NT2/D1 (cell line): ENCODE measurements around the gene COX6A2.

Source experiments
- DNase-seq: peaks from one replicate; pipeline ENCODE4 v3.0.0-alpha.2; 2011; ENCODE audit warnings: low read depth, low spot score
- H3K27me3 ChIP-seq: 2 replicates; pipeline ENCODE4 v1.6.0; 2011; ENCODE audit warnings: mild to moderate bottlenecking; ENCODE audit not compliant: insufficient read length, insufficient read depth
- H3K36me3 ChIP-seq: 2 replicates; pipeline ENCODE4 v1.6.1; 2011; ENCODE audit warnings: mild to moderate bottlenecking, low read length, mixed read lengths; ENCODE audit not compliant: insufficient read depth, insufficient read length
- H3K4me1 ChIP-seq: 2 replicates; pipeline ENCODE4 v1.5.1; 2011; ENCODE audit not compliant: insufficient read depth, insufficient read length
- H3K4me3 ChIP-seq: 2 replicates; pipeline ENCODE4 v1.5.1; 2011; ENCODE audit warnings: low read depth; ENCODE audit not compliant: insufficient read length
- H3K9ac ChIP-seq: 2 replicates; pipeline ENCODE4 v1.6.0; 2011; ENCODE audit warnings: low read depth; ENCODE audit not compliant: insufficient read length
- H3K9me3 ChIP-seq: 2 replicates; pipeline ENCODE4 v1.5.1; 2011; ENCODE audit warnings: mild to moderate bottlenecking, low read length; ENCODE audit not compliant: insufficient read depth
- SUZ12 ChIP-seq: IDR thresholded peaks from 2 replicates; pipeline ENCODE4 v1.6.1; 2011; ENCODE audit not compliant: insufficient read length, insufficient read depth; ENCODE audit errors: extremely low read depth
- YY1 ChIP-seq: IDR thresholded peaks from 2 replicates; pipeline ENCODE4 v1.6.1; 2011; ENCODE audit not compliant: insufficient read length, insufficient read depth
- ZNF274 ChIP-seq: IDR thresholded peaks from 2 replicates; pipeline ENCODE4 v1.6.1; 2011; ENCODE audit warnings: mild to moderate bottlenecking, low read depth, low read length

COX6A2 gene

DNA sequence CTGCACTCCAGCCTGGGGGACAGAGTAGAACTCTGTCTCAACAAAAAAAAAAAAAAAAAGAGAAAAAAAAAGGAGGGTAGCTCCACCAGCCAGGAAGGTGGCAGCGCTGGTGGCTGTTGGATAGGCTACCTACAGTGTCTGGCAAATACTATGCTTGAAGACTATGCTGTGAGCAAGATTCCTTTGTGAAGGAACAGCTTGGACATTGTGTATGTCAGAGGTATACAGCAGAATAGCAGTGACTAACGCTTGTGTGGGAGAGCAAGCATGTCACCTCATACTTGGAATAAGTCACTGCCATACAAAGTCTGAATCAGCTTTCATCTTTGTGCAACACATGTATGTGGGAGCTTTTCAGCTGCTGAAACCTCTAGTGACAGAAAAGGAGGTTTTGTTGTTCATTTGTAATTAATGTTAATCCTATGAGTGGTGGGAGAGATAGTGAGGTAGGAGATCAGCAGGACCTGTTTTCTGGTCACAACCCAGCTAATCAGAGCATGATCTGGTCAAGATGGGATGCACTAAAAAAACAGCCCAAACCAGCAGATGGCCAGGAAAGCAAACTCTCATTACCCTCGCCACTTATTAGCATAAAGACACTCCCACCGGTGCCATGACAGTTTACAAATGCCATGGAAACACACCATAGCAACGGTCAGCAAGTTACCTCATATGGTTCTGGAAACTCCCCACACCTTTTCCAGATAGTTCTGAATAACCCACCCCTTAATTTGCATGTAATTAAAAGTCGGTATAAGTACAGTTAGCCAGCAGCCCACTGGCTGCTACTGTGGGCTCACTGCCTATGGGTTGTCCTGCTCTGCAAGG lies 41.8 kb downstream of the COX6A2 start:
- TF ChIP-seq YY1 (no peak), SUZ12 (no peak), ZNF274 (no peak)
- peak; percentile 9 for DNase-seq
- peaks cover 4% of the 10 kb centered on the region; the same call in 1 of the 2 replicates for H3K9me3 ChIP-seq
- no peaks in the 10 kb centered on the region for H3K36me3 ChIP-seq
- peaks cover 6% of the 10 kb centered on the region for H3K4me1 ChIP-seq
- H3K9ac ChIP-seq, result no peak overlapping the region
- no peak overlapping the region for H3K4me3 ChIP-seq
- H3K27me3 ChIP-seq, result no peaks in the 10 kb centered on the region

DNA sequence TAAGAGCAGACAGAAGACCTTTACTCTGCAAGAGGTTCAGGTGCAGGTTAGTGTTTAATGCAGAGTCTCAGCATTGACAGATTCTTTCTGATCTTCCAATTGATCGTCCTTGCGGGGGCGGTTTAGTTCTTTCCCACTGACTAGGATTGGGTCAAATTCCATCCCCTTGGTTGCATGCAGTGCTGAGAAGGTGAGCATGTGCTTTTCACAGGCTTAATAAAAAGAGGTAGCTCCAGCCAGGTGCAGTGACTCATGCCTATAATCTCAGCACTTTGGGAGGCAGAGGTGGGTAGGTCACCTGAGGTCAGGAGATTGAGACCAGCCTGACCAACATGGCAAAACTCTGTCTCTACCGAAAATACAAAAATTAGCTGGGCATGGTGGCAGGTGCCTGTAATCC lies 42.5 kb downstream of the COX6A2 start:
- Histone ChIP-seq H3K9ac (no peak overlapping the region), H3K4me1 (peaks cover 6% of the 10 kb centered on the region), H3K36me3 (no peaks in the 10 kb centered on the region), H3K4me3 (no peak overlapping the region), H3K27me3 (no peaks in the 10 kb centered on the region), H3K9me3 (peaks cover 4% of the 10 kb centered on the region; the same call in 1 of the 2 replicates)
- TF ChIP-seq ZNF274, result no peak
- TF ChIP-seq SUZ12, result no peak
- no peak for TF ChIP-seq YY1
- no peak for DNase-seq

DNA sequence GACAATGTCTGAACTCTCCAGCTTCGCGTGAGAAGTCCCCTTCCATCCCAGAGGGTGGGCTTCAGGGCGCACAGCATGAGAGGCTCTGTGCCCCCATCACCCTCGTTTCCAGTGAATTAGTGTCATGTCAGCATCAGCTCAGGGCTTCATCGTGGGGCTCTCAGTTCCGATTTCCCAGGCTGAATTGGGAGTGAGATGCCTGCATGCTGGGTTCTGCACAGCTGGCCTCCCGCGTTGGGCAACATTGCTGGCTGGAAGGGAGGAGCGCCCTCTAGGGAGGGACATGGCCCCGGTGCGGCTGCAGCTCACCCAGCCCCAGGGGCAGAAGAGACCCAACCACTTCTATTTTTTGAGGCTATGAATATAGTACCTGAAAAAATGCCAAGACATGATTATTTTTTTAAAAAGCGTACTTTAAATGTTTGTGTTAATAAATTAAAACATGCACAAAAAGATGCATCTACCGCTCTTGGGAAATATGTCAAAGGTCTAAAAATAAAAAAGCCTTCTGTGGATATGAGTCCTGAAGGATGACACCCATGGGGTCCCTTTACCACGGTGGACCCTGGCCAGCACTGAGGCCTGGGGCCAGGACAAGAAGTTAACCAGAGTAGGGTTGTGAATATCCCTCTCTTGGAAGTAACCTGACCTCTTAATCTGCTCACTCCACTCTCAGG lies 45.5 kb downstream of the COX6A2 start:
- no peak overlapping the region for H3K4me3 ChIP-seq
- no peaks in the 10 kb centered on the region for H3K36me3 ChIP-seq
- TF ChIP-seq ZNF274 (no peak), SUZ12 (no peak), YY1 (no peak)
- peaks cover 4% of the 10 kb centered on the region; the same call in 1 of the 2 replicates for H3K9me3 ChIP-seq
- peak; percentile 68 for DNase-seq
- peaks cover 6% of the 10 kb centered on the region for H3K4me1 ChIP-seq
- H3K27me3 ChIP-seq, result no peaks in the 10 kb centered on the region
- H3K9ac ChIP-seq, result no peak overlapping the region

DNA sequence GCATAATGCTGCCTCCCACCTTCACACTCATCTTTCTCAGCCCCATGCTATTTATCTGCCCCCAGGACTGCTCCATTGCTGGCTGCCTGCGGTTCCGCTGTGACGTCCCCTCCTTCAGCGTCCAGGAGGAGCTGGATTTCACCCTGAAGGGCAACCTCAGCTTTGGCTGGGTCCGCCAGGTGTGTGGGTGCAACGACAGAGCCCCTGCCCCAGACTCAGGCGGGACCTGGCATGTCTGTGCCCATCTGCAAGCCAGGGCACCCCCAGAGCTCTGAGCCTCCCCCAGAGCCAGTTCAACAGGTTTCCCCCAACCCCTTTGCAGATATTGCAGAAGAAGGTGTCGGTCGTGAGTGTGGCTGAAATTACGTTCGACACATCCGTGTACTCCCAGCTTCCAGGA lies 48.0 kb downstream of the COX6A2 start:
- H3K4me1 ChIP-seq, result no peaks in the 10 kb centered on the region
- TF ChIP-seq ZNF274, result no peak
- TF ChIP-seq SUZ12, result no peak
- TF ChIP-seq YY1, result no peak
- no peaks in the 10 kb centered on the region for H3K36me3 ChIP-seq
- H3K4me3 ChIP-seq, result no peak overlapping the region
- H3K27me3 ChIP-seq, result no peaks in the 10 kb centered on the region
- no peak for DNase-seq
- no peak overlapping the region for H3K9ac ChIP-seq
- H3K9me3 ChIP-seq, result peaks cover 5% of the 10 kb centered on the region; the same call in 1 of the 2 replicates
